Measurements from ENCODE around the gene PDS5A.
"Not testable (repeated sequence)": the region's sequence is repeated elsewhere in the genome, so short reads cannot be mapped to it uniquely, and the experiment has no call there.

The PDS5A gene

DNA sequence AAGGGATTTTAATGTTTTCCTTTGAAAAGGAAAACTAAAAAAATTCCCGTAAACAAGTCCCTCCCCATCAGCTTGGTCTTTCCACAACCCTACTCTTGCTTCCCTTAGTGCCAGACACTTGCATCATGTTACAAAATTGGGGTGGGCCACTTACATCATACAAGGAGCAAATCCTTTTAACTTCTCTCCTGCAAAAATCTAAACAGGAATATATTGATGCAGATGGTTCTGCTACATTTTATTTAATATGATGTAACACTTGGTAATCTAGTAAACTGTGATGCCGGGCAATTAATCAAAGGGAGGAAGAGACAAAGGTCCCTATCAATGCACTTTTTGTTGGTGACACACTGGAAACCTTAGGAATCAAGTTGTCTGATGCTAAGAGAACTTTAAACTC is 154.5 kb downstream of the PDS5A start:
- TF ChIP-seq, protein P1, sequence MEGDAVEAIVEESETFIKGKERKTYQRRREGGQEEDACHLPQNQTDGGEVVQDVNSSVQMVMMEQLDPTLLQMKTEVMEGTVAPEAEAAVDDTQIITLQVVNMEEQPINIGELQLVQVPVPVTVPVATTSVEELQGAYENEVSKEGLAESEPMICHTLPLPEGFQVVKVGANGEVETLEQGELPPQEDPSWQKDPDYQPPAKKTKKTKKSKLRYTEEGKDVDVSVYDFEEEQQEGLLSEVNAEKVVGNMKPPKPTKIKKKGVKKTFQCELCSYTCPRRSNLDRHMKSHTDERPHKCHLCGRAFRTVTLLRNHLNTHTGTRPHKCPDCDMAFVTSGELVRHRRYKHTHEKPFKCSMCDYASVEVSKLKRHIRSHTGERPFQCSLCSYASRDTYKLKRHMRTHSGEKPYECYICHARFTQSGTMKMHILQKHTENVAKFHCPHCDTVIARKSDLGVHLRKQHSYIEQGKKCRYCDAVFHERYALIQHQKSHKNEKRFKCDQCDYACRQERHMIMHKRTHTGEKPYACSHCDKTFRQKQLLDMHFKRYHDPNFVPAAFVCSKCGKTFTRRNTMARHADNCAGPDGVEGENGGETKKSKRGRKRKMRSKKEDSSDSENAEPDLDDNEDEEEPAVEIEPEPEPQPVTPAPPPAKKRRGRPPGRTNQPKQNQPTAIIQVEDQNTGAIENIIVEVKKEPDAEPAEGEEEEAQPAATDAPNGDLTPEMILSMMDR (IDR thresholded peaks at IDR 0.05) = no peak
- TF ChIP-seq ZFX (IDR thresholded peaks at IDR 0.05; ENCODE audit: borderline replicate concordance) = no peak
- peak overlapping the region; percentile 29; the same call in 1 of the 2 replicates for H3K27ac ChIP-seq

DNA sequence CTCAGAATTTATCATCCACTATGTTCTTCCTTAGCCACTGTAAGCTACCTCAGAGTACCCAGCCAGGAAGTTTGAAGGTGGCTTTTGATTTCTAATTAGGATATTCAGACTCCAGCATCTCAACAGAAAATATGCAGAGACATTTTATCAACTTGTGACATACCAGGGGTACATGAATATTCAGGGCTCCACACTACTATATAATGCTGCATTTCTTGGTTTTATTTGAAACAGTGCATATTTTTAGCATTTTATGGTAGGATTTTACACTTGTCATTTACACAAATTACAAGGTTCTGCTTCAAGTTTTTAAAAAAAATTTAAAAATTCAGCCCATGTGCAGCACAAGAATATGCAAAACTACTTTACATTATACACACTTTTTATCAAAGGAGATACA is 155.0 kb downstream of the PDS5A start:
- TF ChIP-seq, protein P1 (IDR thresholded peaks at IDR 0.05) = no peak
- no peak for TF ChIP-seq ZFX (IDR thresholded peaks at IDR 0.05; ENCODE audit: borderline replicate concordance)
- H3K27ac ChIP-seq = no peak overlapping the region

DNA sequence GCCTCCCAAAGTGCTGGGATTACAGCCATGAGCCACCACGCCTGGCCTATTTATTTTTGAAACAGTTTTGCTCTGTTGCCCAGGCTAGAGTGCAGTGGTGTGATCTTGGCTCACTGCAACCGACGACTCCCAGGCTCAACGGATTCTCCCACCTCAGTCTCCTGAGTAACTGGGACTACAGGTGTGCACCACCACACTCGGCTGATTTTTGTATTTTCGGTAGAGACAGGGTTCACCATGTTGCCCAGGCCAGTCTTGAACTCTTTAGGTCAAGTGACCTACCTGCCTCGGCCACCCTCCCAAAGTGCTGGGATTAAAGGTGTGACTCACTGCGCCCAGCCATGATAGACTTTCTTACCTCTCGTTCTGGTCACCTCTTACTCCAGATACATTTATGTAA is 155.8 kb downstream of the PDS5A start:
- TF ChIP-seq, protein P1 (IDR thresholded peaks at IDR 0.05) = no peak
- no peak for TF ChIP-seq ZFX (IDR thresholded peaks at IDR 0.05; ENCODE audit: borderline replicate concordance)
- H3K27ac ChIP-seq = no peak overlapping the region

DNA sequence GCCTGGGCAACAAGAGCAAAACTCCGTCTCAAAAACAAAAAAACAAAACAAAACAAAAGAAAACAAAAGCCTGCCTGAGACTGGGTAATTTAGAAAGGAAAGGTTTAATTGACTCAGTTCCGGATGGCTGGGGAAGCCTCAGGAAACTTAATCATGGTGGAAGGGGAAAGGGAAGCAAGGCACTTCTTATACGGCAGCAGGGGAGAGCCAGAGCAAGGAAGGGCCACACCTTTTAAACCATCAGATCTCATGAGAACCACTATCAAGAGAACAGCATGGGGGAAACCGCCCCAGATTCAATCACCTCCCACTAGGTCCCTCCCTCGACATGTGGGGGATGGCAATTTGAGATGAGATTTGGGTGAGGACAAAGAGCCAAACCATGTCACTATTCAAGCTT is 157.5 kb downstream of the PDS5A start:
- H3K27ac ChIP-seq = 0 out of 2 replicates have a peak overlapping the region, but pooled peaks have one; percentile 2

DNA sequence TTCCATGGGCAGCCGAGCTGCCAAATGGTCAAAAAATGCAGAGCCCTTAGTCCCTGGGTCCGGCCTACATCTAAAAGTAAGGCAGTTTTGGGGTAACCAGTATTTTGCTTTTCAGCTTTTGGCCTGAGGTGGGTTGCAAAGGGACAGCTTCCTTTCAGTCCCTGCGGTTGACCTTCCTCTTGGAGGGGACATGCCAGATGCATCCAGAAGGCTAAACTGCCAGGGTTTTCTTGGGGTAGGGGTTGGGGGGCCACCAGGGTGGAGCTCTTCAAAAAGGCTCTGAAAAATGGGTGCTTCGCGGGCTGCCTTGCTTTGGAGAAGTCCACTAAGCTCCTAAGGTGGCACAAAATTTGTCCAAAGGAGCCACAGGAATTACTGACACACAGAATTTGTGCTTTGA is 159.1 kb downstream of the PDS5A start:
- no peak for TF ChIP-seq ZFX (IDR thresholded peaks at IDR 0.05; ENCODE audit: borderline replicate concordance)
- TF ChIP-seq, protein P1 (IDR thresholded peaks at IDR 0.05) = no peak
- H3K27ac ChIP-seq = no peak overlapping the region

More for the DNA sequence above, 157.5 kb downstream of the PDS5A start:
- TF ChIP-seq, protein P1 (IDR thresholded peaks at IDR 0.05) = no peak
- no peak for TF ChIP-seq ZFX (IDR thresholded peaks at IDR 0.05; ENCODE audit: borderline replicate concordance)

DNA sequence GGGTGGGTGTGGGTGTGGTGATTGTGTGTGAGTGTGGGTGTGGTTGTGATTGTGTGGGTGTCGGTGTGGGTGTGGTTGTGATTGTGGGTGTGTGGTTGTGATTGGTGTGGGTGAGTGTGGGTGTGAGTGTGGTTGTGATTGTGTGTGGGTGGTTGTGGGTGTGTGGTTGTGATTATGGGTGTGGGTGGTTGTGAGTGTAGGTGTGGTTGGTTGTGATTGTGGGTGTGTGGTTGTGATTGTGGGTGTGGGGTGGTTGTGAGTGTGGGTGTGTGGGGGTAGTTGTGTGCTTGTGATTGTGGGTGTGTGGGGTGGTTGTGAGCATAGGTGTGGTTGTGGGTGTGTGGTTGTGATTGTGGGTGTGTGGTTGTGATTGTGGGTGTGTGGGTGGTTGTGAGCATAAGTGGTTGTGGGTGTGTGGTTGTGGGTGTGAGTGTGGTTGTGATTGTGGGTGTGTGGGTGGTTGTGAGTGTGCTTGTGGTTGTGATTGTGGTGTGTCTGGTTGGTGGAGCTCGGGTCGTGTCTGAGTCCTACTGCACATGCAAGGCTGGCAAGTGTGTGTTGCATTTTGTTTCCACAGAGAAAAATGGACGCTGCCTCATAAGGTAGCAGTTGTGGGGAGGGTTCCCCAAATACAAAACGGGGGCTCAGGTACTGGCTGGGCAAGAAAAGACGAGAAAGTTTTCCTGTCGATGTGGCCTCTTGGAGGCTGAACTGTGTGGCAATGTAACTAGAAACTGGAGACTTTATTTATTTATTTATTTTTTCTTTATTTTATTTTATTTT is 163.1 kb downstream of the PDS5A start:
- H3K27ac ChIP-seq = no peak overlapping the region
- no peak for TF ChIP-seq ZFX (IDR thresholded peaks at IDR 0.05; ENCODE audit: borderline replicate concordance)
- TF ChIP-seq, protein P1 (IDR thresholded peaks at IDR 0.05) = no peak

DNA sequence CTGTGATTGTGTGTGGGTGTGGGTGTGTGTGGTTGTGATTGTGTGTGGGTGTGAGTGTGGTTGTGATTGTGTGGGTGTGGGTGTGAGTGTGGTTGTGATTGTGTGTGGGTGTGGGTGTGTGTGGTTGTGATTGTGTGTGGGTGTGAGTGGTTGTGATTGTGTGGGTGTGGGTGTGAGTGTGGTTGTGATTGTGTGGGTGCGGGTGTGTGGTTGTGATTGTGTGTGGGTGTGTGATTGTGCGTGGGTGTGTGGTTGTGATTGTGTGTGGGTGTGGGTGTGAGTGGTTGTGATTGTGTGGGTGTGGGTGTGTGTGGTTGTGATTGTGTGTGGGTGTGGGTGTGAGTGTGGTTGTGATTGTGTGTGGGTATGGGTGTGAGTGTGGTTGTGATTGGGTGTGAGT is 163.9 kb downstream of the PDS5A start:
- H3K27ac ChIP-seq = not testable (repeated sequence)

DNA sequence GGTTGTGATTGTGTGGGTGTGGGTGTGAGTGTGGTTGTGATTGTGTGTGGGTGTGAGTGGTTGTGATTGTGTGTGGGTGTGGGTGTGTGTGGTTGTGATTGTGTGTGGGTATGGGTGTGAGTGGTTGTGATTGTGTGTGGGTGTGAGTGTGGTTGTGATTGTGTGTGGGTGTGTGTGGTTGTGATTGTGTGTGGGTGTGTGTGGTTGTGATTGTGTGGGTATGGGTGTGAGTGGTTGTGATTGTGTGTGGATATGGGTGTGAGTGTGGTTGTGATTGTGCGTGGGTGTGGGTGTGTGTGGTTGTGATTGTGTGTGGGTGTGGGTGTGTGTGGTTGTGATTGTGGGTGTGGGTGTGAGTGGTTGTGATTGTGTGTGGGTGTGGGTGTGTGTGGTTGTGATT is 164.7 kb downstream of the PDS5A start:
- H3K27ac ChIP-seq = not testable (repeated sequence)
